ENCODE data around the gene GPS2.
A peak's percentile ranks its signal among the peaks of the same experiment; 100 is the strongest.
"Not testable (repeated sequence)": the region's sequence is repeated elsewhere in the genome, so short reads cannot be mapped to it uniquely, and the experiment has no call there.

The GPS2 gene

DNA sequence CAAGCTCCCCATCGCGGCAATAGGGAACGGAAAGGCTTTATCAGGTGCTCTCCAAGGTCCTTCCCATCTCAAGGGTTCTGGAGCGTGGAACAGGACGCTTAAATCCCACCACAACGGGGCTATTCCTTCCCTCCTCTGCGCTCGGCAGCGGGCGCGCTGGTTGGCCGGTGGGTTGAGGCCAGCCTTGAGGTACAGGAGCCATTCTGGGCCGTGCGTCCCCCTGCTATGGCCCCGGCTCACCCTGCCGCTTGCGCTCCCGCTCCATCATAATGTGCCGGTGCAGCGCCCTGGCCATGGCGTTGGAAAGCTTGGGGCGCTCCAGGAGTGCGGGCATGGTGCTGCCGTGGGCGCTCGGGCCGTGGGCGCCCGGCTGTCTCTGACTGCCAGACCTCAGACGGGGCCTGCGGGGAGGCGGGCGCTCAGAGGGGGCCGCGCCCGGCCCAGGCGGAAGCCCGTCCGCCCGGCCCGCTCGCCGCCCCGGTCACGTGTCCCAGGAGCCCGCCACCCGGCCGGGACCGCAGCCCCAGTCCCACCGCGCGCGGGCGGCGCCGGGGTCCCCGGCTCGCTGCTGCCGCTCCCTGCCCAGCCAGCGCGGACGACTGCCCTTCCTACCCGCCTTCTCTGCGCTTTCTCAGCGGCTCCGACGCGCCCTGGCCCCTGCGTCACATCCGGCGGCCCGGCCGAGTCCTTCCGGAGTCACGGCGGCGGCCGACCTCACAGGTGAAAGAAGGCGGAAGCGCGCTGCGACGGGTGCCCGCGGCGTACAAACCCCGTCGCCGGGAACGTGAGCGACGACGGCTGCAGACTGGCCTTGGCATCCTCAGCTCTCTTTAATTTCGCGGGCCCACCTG, at the start of gene GPS2:
TSS of gene GPS2 (minus strand) at position 642 of the 851 bp plus-strand sequence. CDS start at position 334, 308 bp downstream.
- DNase-seq: peak; percentile 94

GRCh38 chr17:7363311-7363710, 48.2 kb upstream of the GPS2 start:
- DNase-seq: no peak

- DNase-seq: no peak
Measured at GRCh38 chr17:7361906-7362305, 46.7 kb upstream of the GPS2 start.

GRCh38 chr17:7357381-7357780, 42.2 kb upstream of the GPS2 start:
- no peak for DNase-seq

- no peak for DNase-seq
Measured at GRCh38 chr17:7356756-7357155, 41.6 kb upstream of the GPS2 start.

GRCh38 chr17:7356072-7356549, 41.0 kb upstream of the GPS2 start:
- peak; percentile 88 for DNase-seq

GRCh38 chr17:7355573-7355972, 40.4 kb upstream of the GPS2 start:
- no peak for DNase-seq

- DNase-seq: no peak
Measured at GRCh38 chr17:7355053-7355452, 39.9 kb upstream of the GPS2 start, which contains the start of gene TMEM95. Gene TMEM95 (plus strand): TSS chr17:7355156. CDS start chr17:7355205, 49 bp downstream.

GRCh38 chr17:7354262-7354843, 39.2 kb upstream of the GPS2 start:
- DNase-seq: peak; percentile 28

DNA sequence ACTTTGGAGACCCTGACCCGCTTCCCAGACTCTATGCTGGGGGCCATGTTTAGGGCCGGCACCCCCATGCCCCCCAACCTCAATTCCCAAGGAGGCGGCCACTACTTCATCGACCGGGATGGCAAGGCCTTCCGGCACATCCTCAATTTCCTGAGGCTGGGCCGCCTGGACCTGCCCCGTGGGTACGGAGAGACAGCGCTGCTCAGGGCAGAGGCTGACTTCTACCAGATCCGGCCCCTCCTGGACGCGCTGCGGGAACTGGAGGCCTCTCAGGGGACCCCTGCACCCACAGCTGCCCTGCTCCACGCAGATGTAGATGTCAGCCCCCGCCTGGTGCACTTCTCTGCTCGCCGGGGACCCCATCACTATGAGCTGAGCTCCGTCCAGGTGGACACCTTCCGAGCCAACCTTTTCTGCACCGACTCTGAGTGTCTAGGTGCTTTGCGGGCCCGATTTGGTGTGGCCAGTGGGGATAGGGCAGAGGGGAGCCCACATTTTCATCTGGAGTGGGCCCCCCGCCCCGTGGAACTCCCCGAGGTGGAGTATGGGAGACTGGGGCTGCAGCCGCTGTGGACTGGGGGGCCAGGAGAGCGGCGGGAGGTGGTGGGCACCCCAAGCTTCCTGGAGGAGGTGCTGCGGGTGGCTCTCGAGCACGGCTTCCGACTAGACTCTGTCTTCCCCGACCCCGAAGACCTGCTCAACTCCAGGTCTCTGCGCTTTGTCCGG, 37.9 kb upstream of the GPS2 start:
- no peak for DNase-seq

GRCh38 chr17:7352503-7352889, 37.3 kb upstream of the GPS2 start:
- no peak for DNase-seq

DNA sequence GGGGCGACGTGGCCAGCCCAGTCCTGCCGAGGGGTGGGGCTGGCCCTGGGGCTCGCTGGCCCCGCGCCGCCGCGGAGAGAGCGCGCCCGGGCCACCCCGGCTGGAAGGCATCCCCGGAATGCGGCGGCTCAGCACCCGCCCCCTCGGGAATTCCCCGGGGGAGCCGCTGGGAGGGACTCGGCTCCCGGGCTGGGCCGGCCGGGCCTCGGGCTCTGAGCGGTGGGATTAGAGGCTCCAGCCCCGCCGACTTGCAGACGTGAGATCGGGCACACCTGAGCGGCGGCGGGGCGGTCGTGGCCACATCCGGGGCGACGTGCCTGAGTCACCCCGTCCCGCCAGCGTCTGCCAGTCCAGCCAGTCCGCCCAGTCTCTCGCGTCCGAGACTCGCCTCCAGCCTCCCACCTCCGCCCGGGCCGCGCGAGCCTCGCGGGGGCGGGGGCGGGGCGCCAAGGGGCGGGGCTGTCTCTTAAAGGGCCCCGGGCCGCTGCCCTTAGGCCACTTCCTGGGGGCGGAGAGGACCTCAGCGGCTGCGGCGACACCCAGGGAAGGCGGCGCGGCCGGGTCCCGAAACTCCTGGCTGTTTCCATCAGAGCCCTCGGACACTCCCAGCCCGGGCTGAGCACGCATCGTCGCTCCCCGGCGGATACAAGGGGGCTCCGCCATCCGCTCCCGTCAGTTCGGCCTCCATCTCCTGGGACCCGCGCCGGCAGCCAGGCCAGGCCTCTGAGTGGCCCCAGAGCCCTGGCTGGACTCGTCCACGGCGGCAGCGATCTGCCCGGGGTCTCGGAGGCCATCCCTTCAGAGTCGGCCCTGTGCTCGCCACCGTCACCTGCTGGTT, 36.7 kb upstream of the GPS2 start, which contains the start of gene KCTD11:
TSS of gene KCTD11 (plus strand) at position 498 of the 838 bp plus-strand sequence.
- DNase-seq: peak; percentile 84

- no peak for DNase-seq
Measured at GRCh38 chr17:7348478-7349242, 33.5 kb upstream of the GPS2 start.

GRCh38 chr17:7347630-7348477, 32.7 kb upstream of the GPS2 start:
- no peak for DNase-seq

DNA sequence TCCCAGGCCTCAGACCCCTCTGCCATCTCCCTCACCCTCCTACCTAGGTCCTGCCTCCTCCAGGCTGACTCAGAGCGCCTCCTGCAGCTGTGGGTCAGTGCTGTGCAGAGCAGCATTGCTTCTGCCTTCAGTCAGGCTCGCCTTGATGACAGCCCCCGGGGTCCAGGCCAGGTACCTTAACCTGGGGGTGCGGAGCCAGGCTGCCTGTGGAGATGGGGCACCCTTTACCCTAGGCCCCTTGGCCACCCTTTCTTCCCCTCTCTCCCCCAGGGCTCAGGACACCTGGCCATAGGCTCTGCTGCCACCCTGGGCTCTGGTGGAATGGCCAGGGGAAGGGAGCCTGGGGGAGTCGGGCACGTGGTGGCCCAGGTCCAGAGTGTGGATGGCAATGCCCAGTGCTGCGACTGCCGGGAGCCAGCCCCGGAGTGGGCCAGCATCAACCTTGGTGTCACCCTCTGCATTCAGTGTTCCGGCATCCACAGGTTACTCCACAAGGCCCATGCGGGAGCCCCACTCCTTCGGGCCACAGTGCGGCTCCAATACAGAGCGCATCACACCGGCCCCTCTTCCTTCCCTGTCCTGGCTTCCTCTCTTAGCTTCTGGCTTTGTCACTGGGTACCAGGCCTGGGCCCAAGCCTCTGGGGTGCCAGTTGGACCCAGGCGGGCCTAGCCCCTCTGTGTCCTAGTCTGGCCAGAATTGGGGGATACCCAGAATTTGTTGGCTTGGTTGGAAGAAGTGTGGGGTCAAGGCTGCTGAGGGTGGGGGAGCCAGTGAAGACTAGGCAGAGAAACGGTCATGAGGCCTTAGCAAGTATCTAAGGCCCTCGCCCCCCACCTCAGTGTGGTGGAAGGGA, 31.8 kb upstream of the GPS2 start:
- no peak for DNase-seq

DNA sequence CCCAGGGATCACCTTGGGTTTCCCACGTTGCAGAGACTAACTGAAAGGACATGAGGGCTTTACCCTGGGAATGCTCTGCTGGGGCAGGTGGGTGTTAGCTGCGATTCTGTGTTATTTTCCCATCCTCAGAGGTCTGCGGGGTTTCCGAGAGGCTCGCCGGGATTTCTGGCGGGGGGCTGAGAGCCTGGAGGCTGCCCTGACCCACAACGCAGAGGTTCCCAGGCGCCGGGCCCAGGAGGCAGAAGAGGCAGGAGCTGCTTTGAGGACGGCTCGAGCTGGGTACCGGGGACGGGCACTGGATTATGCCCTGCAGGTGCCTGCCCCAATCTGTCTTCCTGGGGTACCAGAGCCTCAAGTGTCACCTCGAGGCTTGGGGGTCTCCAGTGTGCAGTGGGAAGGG, 28.1 kb upstream of the GPS2 start:
- DNase-seq: no peak

- no peak for DNase-seq
Measured at GRCh38 chr17:7341842-7342241, 26.7 kb upstream of the GPS2 start.

GRCh38 chr17:7340179-7340578, 25.0 kb upstream of the GPS2 start:
- no peak for DNase-seq

DNA sequence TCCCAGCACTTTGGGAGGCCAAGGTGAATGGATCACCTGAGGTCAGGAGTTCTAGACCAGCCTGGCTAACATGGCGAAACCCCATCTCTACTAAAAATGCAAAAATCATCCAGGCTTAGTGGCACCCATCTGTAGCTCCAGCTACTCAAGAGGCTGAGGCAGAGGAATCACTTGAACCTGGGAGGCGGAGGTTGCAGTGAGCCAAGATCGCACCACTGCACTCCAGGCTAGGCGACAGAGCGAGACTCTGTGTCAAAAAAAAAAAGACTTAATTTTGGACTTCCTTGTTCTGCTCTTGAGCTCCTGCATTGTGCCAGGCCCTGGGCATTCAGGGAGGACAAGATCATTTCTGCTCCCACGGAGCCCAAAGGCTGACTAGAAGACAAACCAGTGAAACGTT, 22.4 kb upstream of the GPS2 start:
- DNase-seq: not testable (repeated sequence)
